BJ (cell line): Measurements from ENCODE around the gene TMEM252. TPM values are rescaled to one million over a fixed set of nuclear protein-coding genes. Genes with fewer than 3 reads are reported as not detected.

Experiments used
- CTCF ChIA-PET: fragments of 350-600 bp; formaldehyde crosslinking; extraction: SDS; loops from one replicate; lab custom pipeline; 2021; ENCODE audit warnings: antibody characterized with exemption, inconsistent platforms; lab: Yijun Ruan, JAX
- POLR2A ChIA-PET: fragments of 300-600 bp; sonication (Branson Sonifier 250); formaldehyde crosslinking; extraction: SDS; loops from one replicate; lab custom pipeline; 2021; ENCODE audit warnings: antibody characterized with exemption; lab: Charles Lee
- DNase-seq: peaks from one replicate; pipeline ENCODE4 v3.0.0-alpha.2; 2011; ENCODE audit warnings: low read depth
- H3K27me3 ChIP-seq: 2 replicates; pipeline ENCODE4 v1.6.0; 2011; ENCODE audit warnings: low read length; ENCODE audit not compliant: control insufficient read depth, insufficient read depth
- H3K36me3 ChIP-seq: 2 replicates; pipeline ENCODE4 v1.5.1; 2011; ENCODE audit warnings: low read length; ENCODE audit not compliant: control insufficient read depth, insufficient read depth
- H3K4me3 ChIP-seq: 2 replicates; pipeline ENCODE4 v1.5.1; 2011; ENCODE audit warnings: low read depth, mild to moderate bottlenecking, control low read depth, low read length
- CTCF ChIP-seq: IDR thresholded peaks from 2 replicates; pipeline ENCODE4 v1.5.1; 2011; ENCODE audit warnings: low read depth, mild to moderate bottlenecking, control low read depth, inconsistent platforms, low read length, moderate library complexity; ENCODE audit not compliant: insufficient read depth
- polyA plus RNA-seq: library from polyadenylated mRNA; depleted of rRNA; stranded (reverse); fragments of >200 nt; gene quantifications from 2 replicates; pipeline ENCODE4 v1.2.3, GENCODE V29; 2011

TMEM252 gene
- polyA plus RNA-seq, 1 experiment, result not detected

- TF ChIP-seq CTCF, result peak; percentile 47
- H3K4me3 ChIP-seq, result no peak overlapping the region
- no peaks in the 10 kb centered on the region for H3K27me3 ChIP-seq
- no peaks in the 10 kb centered on the region for H3K36me3 ChIP-seq
- DNase-seq, result no peak
- POLR2A ChIA-PET, result no interaction called here
- CTCF ChIA-PET, result interaction anchor here (0.9 to 2.0 kb wide), 4 partner anchors 8 to 40 kb away, joined by 3 to 12 read pairs (median 5); no protein-coding TSS in a partner anchor
Observed at GRCh38 chr9:68560071-68560844, 19.6 kb upstream of the TMEM252 start.

- no peak for TF ChIP-seq CTCF
- Histone ChIP-seq H3K4me3 (no peak overlapping the region), H3K27me3 (no peaks in the 10 kb centered on the region), H3K36me3 (no peaks in the 10 kb centered on the region)
- ChIA-PET CTCF (no interaction called here), POLR2A (no interaction called here)
- DNase-seq, result no peak
Observed at GRCh38 chr9:68558545-68558944, 17.9 kb upstream of the TMEM252 start.

- no peak for TF ChIP-seq CTCF
- DNase-seq, result no peak
- CTCF ChIA-PET, result interaction anchor here (1.0 kb wide), 1 partner anchor 12 kb away, joined by 6 read pairs; no protein-coding TSS in a partner anchor
- H3K4me3 ChIP-seq, result no peak overlapping the region
- H3K27me3 ChIP-seq, result no peaks in the 10 kb centered on the region
- H3K36me3 ChIP-seq, result no peaks in the 10 kb centered on the region
- POLR2A ChIA-PET, result no interaction called here
Observed at GRCh38 chr9:68555437-68556150, 14.9 kb upstream of the TMEM252 start.

- CTCF ChIA-PET, result no interaction called here
- no peak for TF ChIP-seq CTCF
- H3K4me3 ChIP-seq, result no peak overlapping the region
- POLR2A ChIA-PET, result no interaction called here
- H3K27me3 ChIP-seq, result no peaks in the 10 kb centered on the region
- DNase-seq, result peak; percentile 54
- H3K36me3 ChIP-seq, result no peaks in the 10 kb centered on the region
Observed at GRCh38 chr9:68552700-68553476, 12.2 kb upstream of the TMEM252 start.

GRCh38 chr9:68551191-68551590 lies 10.5 kb upstream of the TMEM252 start:
- POLR2A ChIA-PET, result no interaction called here
- no peaks in the 10 kb centered on the region for H3K27me3 ChIP-seq
- CTCF ChIA-PET, result no interaction called here
- TF ChIP-seq CTCF, result no peak
- no peaks in the 10 kb centered on the region for H3K36me3 ChIP-seq
- H3K4me3 ChIP-seq, result no peak overlapping the region
- no peak for DNase-seq
